K562 (cell line): Measurements from ENCODE around the gene GOLGA2. TPM values are rescaled to one million over a fixed set of nuclear protein-coding genes. Genes with fewer than 3 reads are reported as not detected.

Experiments used
- DPF2 ChIP-seq: fragments of 450-650 bp; IDR thresholded peaks from 2 replicates; pipeline ENCODE4 v1.6.1; 2016
- FOXJ3 ChIP-seq: sonication (generic); formaldehyde crosslinking; IDR thresholded peaks from 2 replicates; pipeline ENCODE4 v1.4.0; 2020; ENCODE audit warnings: mild to moderate bottlenecking, missing genetic modification reagents
- HCFC1 ChIP-seq: IDR thresholded peaks from 2 replicates; pipeline ENCODE4 v1.6.1; 2012; ENCODE audit warnings: low read depth, low read length, improper control_type of control experiment
- JUN ChIP-seq, 2 experiments: sonication (generic) in 1 of 2; formaldehyde crosslinking in 1 of 2; IDR thresholded peaks; 2 replicates each; pipeline versions ENCODE4 v1.6.1 to v1.8.0; 2012 to 2022; ENCODE audit warnings: borderline replicate concordance in 2 of 2, mild to moderate bottlenecking in 2 of 2, improper control_type of control experiment in 1 of 2, low read depth in 1 of 2, low read length in 1 of 2, missing genetic modification reagents in 1 of 2
- KAT2B ChIP-seq: IDR thresholded peaks from one replicate; pipeline ENCODE4 v1.6.1; 2012; ENCODE audit warnings: low read depth, mild to moderate bottlenecking, control low read depth, inconsistent platforms, low read length, moderate library complexity
- KDM2B ChIP-seq: fragments of 250-450 bp; sonication (Bioruptor Pico); IDR thresholded peaks from 2 replicates; pipeline ENCODE4 v1.8.0; 2021; ENCODE audit warnings: mild to moderate bottlenecking, moderate library complexity
- POLR2AphosphoS2 ChIP-seq: IDR thresholded peaks from 2 replicates; pipeline ENCODE4 v1.6.1; 2012; ENCODE audit warnings: low read length, improper control_type of control experiment
- SRSF7 ChIP-seq: fragments of 200-400 bp; formaldehyde crosslinking; optimal IDR thresholded peaks from 2 replicates; pipeline ENCODE3; 2017; ENCODE audit warnings: mild to moderate bottlenecking, low read depth, low read length
- TEAD4 ChIP-seq, 2 experiments: sonication (generic) in 1 of 2; formaldehyde crosslinking in 1 of 2; IDR thresholded peaks; 2 replicates each; pipeline versions ENCODE4 v1.6.1 to v1.8.0; 2012 to 2022; ENCODE audit warnings: borderline replicate concordance in 1 of 2, inconsistent platforms in 1 of 2, low read length in 1 of 2, mild to moderate bottlenecking in 1 of 2, missing genetic modification reagents in 1 of 2
- ZBTB1 ChIP-seq: sonication (generic); formaldehyde crosslinking; IDR thresholded peaks from 2 replicates; pipeline ENCODE4 v1.8.1; 2023; ENCODE audit warnings: missing genetic modification reagents, low read depth, mild to moderate bottlenecking, borderline replicate concordance
- ZC3H4 ChIP-seq: sonication (generic); formaldehyde crosslinking; IDR thresholded peaks from 2 replicates; pipeline ENCODE4 v1.9.0; 2021; ENCODE audit warnings: missing genetic modification reagents, borderline replicate concordance
- ZFPM2 ChIP-seq: fragments of 250-450 bp; sonication (Bioruptor Pico); IDR thresholded peaks from 2 replicates; pipeline ENCODE4 v1.5.1; 2022; ENCODE audit warnings: mild to moderate bottlenecking
- ZKSCAN3 ChIP-seq: fragments of 250-450 bp; sonication (Bioruptor Pico); IDR thresholded peaks from 2 replicates; pipeline ENCODE4 v1.4.0; 2020
- ZNF354B ChIP-seq: fragments of 250-450 bp; sonication (Bioruptor Pico); IDR thresholded peaks from 2 replicates; pipeline ENCODE4 v1.4.0; 2020
- ZNF431 ChIP-seq: sonication (generic); formaldehyde crosslinking; IDR thresholded peaks from 2 replicates; pipeline ENCODE4 v1.8.0; 2022; ENCODE audit warnings: mild to moderate bottlenecking, missing genetic modification reagents
- polyA plus RNA-seq, 8 experiments: library from polyadenylated mRNA; depleted of rRNA in 4 of 8; stranded (reverse) in 5 of 8; unstranded in 3 of 8; fragments of >200 nt; fragmentation: Nextera tagmentation in 2 of 8; fragmentation: Illumina TruSeq in 1 of 8; extraction: Ambion mirVana in 2 of 8; extraction: Trizol in 1 of 8; gene quantifications; 2 replicates each; pipeline versions ENCODE4 v1.2.1 to v1.2.3, GENCODE V29; 2011 to 2014; ENCODE audit warnings: inconsistent platforms in 1 of 8, missing spikeins in 1 of 8
- total RNA-seq, 7 experiments: library from RNA; depleted of rRNA in 6 of 7; stranded (reverse); fragments of >200 nt in 6 of 7; fragmentation: Illumina TruSeq in 2 of 7; extraction: Trizol in 2 of 7; gene quantifications; 2 replicates each; pipeline versions ENCODE4 v1.2.1 to v1.2.3, GENCODE V29; 2011 to 2021; ENCODE audit warnings: low replicate concordance in 1 of 7
- TF ChIP-seq, protein P1 (sequence below): fragments of 250-450 bp; sonication (Bioruptor Pico); IDR thresholded peaks from 2 replicates; pipeline ENCODE4 v1.4.0; 2020; ENCODE audit warnings: borderline replicate concordance
- TF ChIP-seq, protein P2 (sequence below): fragments of 250-450 bp; sonication (Bioruptor Pico); IDR thresholded peaks from 2 replicates; pipeline ENCODE4 v1.8.0; 2022; ENCODE audit warnings: moderate library complexity, mild to moderate bottlenecking, inconsistent platforms
- TF ChIP-seq, protein P3 (sequence below), 3 experiments: fragments of 200-800 bp in 1 of 3; fragments of 250-450 bp in 1 of 3; fragments of 450-650 bp in 1 of 3; sonication (Bioruptor Pico) in 1 of 3; sonication (Bioruptor generic) in 1 of 3; formaldehyde crosslinking in 1 of 3; IDR thresholded peaks; 2 replicates each; pipeline versions ENCODE4 v1.6.1 to v1.8.0; 2016 to 2022; ENCODE audit warnings: mild to moderate bottlenecking in 2 of 3, missing genetic modification characterization in 2 of 3, missing compliant biosample characterization in 1 of 3, moderate library complexity in 1 of 3
- TF ChIP-seq, protein P4 (sequence below): fragments of 250-450 bp; sonication (Bioruptor Pico); IDR thresholded peaks from 2 replicates; pipeline ENCODE4 v1.5.1; 2021; ENCODE audit warnings: mild to moderate bottlenecking

GOLGA2 gene
- total and polyA plus RNA-seq, 9 of the 15 experiments (the other 6 are each of a cell fraction or from before 2014, with no cell fraction given), result 15.7 to 138 (median 76.0) TPM

DNA sequence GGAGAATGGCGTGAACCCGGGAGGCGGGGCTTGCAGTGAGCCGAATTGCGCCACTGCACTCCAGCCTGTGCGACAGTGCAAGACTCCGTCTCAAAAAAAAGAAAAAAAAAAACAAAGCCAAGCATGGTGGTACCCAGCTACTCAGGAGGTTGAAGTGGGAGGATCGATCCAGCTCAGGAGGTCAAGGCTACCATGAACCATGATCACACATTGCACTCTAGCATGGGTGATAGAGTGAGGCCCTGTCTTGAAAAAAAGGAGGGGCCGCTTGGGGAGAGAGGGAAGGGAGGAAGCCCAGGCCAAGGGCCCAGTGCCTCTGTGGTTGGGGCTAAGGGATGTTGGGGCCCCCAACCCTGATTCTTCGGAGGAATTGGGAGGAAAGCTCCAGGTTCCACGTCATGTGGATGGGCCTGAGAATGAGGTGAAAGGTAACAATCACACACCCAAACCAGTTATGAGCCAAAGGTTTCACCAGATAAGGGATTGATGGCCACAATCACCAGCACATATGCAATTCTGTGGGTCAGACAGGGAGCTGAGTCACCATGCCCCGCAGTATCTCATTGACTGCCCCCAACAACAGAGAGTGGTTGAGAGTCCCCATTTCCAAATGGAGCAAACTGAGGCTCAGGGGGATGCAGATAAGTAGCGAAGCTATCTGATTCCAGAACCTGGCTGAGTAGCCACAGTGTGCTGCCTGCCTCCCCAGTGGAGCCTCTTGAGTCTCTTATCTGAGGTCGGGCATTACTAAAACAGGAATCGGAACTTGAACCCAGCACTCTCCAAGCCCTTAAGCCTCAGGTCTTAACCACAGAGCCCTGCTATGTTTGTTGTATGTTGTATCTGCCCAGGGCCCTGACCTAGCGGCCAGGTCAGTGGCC, 20.8 kb upstream of the GOLGA2 start (continued):
- TF ChIP-seq KAT2B (no peak), TEAD4 (IDR thresholded peaks at IDR 0.05; ENCODE audit: low read length) (peak; percentile 91), TEAD4 (CRISPR knock-in tag; IDR thresholded peaks at IDR 0.05; ENCODE audit: borderline replicate concordance) (no peak), ZKSCAN3 (no peak), FOXJ3 (CRISPR knock-in tag) (no peak), JUN (IDR thresholded peaks at IDR 0.05; ENCODE audit: borderline replicate concordance, low read depth, low read length) (peak; percentile 87), JUN (CRISPR knock-in tag; IDR thresholded peaks at IDR 0.05; ENCODE audit: borderline replicate concordance) (no peak), SRSF7 (no peak), KDM2B (CRISPR knock-in tag) (0 out of 2 replicates have a peak, but pooled peaks have one; percentile 44), ZC3H4 (no peak), DPF2 (no peak), ZBTB1 (CRISPR knock-in tag) (no peak), POLR2AphosphoS2 (no peak), ZFPM2 (CRISPR knock-in tag) (no peak), HCFC1 (0 out of 2 replicates have a peak, but pooled peaks have one; percentile 24), ZNF431 (CRISPR knock-in tag) (no peak), ZNF354B (no peak)
- TF ChIP-seq, protein P1, sequence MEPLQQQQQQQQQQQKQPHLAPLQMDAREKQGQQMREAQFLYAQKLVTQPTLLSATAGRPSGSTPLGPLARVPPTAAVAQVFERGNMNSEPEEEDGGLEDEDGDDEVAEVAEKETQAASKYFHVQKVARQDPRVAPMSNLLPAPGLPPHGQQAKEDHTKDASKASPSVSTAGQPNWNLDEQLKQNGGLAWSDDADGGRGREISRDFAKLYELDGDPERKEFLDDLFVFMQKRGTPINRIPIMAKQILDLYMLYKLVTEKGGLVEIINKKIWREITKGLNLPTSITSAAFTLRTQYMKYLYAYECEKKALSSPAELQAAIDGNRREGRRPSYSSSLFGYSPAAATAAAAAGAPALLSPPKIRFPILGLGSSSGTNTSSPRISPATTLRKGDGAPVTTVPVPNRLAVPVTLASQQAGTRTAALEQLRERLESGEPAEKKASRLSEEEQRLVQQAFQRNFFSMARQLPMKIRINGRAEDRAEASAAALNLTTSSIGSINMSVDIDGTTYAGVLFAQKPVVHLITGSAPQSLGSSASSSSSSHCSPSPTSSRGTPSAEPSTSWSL, result 0 out of 2 replicates have a peak, but pooled peaks have one; percentile 4
- TF ChIP-seq, protein P2, sequence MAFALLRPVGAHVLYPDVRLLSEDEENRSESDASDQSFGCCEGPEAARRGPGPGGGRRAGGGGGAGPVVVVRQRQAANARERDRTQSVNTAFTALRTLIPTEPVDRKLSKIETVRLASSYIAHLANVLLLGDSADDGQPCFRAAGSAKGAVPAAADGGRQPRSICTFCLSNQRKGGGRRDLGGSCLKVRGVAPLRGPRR (CRISPR knock-in tag), result no peak
- TF ChIP-seq, protein P3, sequence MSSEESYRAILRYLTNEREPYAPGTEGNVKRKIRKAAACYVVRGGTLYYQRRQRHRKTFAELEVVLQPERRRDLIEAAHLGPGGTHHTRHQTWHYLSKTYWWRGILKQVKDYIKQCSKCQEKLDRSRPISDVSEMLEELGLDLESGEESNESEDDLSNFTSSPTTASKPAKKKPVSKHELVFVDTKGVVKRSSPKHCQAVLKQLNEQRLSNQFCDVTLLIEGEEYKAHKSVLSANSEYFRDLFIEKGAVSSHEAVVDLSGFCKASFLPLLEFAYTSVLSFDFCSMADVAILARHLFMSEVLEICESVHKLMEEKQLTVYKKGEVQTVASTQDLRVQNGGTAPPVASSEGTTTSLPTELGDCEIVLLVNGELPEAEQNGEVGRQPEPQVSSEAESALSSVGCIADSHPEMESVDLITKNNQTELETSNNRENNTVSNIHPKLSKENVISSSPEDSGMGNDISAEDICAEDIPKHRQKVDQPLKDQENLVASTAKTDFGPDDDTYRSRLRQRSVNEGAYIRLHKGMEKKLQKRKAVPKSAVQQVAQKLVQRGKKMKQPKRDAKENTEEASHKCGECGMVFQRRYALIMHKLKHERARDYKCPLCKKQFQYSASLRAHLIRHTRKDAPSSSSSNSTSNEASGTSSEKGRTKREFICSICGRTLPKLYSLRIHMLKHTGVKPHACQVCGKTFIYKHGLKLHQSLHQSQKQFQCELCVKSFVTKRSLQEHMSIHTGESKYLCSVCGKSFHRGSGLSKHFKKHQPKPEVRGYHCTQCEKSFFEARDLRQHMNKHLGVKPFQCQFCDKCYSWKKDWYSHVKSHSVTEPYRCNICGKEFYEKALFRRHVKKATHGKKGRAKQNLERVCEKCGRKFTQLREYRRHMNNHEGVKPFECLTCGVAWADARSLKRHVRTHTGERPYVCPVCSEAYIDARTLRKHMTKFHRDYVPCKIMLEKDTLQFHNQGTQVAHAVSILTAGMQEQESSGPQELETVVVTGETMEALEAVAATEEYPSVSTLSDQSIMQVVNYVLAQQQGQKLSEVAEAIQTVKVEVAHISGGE (CRISPR knock-in tag; IDR thresholded peaks at IDR 0.05), result no peak
- TF ChIP-seq, protein P4, sequence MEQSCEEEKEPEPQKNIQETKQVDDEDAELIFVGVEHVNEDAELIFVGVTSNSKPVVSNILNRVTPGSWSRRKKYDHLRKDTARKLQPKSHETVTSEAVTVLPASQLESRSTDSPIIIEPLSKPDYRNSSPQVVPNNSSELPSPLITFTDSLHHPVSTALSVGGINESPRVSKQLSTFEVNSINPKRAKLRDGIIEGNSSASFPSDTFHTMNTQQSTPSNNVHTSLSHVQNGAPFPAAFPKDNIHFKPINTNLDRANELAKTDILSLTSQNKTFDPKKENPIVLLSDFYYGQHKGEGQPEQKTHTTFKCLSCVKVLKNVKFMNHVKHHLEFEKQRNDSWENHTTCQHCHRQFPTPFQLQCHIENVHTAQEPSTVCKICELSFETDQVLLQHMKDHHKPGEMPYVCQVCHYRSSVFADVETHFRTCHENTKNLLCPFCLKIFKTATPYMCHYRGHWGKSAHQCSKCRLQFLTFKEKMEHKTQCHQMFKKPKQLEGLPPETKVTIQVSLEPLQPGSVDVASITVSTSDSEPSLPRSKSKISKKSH (CRISPR knock-in tag), result no peak
